Measurements from ENCODE around the gene CASP12.
A peak's percentile ranks its signal among the peaks of the same experiment; 100 is the strongest.
"Not testable (repeated sequence)": the region's sequence is repeated elsewhere in the genome, so short reads cannot be mapped to it uniquely, and the experiment has no call there.

Gene CASP12

GRCh38 chr11:104897891-104898684 lies at the start of gene CASP12:
Gene CASP12 (minus strand): TSS chr11:104898460.
- no peak for DNase-seq

- peak; percentile 27 for DNase-seq
Measured at GRCh38 chr11:104946907-104947306, 48.6 kb upstream of the CASP12 start.

- DNase-seq: no peak
Measured at GRCh38 chr11:104944076-104944475, 45.8 kb upstream of the CASP12 start.

- no peak for DNase-seq
Measured at GRCh38 chr11:104943561-104943960, 45.3 kb upstream of the CASP12 start.

GRCh38 chr11:104934594-104934993 lies 36.3 kb upstream of the CASP12 start:
- DNase-seq: no peak

- DNase-seq: not testable (repeated sequence)
Measured at GRCh38 chr11:104934073-104934472, 35.8 kb upstream of the CASP12 start.

GRCh38 chr11:104928811-104929210 lies 30.6 kb upstream of the CASP12 start:
- no peak for DNase-seq

GRCh38 chr11:104926771-104927611 lies 28.7 kb upstream of the CASP12 start:
- no peak for DNase-seq

- DNase-seq: no peak
Measured at GRCh38 chr11:104925850-104926249, 27.6 kb upstream of the CASP12 start.

- no peak for DNase-seq
Measured at GRCh38 chr11:104918113-104918824, 20.0 kb upstream of the CASP12 start.

- DNase-seq: no peak
Measured at GRCh38 chr11:104917271-104918112, 19.2 kb upstream of the CASP12 start.

- no peak for DNase-seq
Measured at GRCh38 chr11:104916442-104916841, 18.2 kb upstream of the CASP12 start.

GRCh38 chr11:104912102-104912501 lies 13.8 kb upstream of the CASP12 start:
- no peak for DNase-seq

GRCh38 chr11:104908186-104908531 lies 9.9 kb upstream of the CASP12 start:
- DNase-seq: no peak

GRCh38 chr11:104907521-104908185 lies 9.4 kb upstream of the CASP12 start:
- no peak for DNase-seq

- DNase-seq: no peak
Measured at GRCh38 chr11:104905271-104905670, 7.0 kb upstream of the CASP12 start.

GRCh38 chr11:104899226-104899625 lies 966 bp upstream of the CASP12 start:
- no peak for DNase-seq

GRCh38 chr11:104898685-104899013 lies 389 bp upstream of the CASP12 start:
- no peak for DNase-seq

GRCh38 chr11:104895634-104896033 lies 2.6 kb downstream of the CASP12 start:
- DNase-seq: no peak

GRCh38 chr11:104893876-104894275 lies 4.4 kb downstream of the CASP12 start:
- no peak for DNase-seq

- DNase-seq: no peak
Measured at GRCh38 chr11:104892723-104893511, 5.3 kb downstream of the CASP12 start.
